A673 (cell line): ENCODE data around the gene CD300A.

ENCODE experiments used
- EZH2 ChIP-seq: fragments of 200-600 bp; sonication (generic); IDR thresholded peaks from 2 replicates; pipeline ENCODE4 v1.6.1; 2017; ENCODE audit warnings: borderline replicate concordance, low read depth, mild to moderate bottlenecking, mixed read lengths, antibody characterized with exemption, low read length; ENCODE audit not compliant: poor library complexity, severe bottlenecking
- TF ChIP-seq, protein P1 (sequence below): fragments of 300-800, 200-600 bp; sonication (generic); conservative IDR thresholded peaks from 2 replicates; pipeline ENCODE4 v1.5.1; 2017; ENCODE audit warnings: low read depth, mild to moderate bottlenecking, antibody characterized with exemption, low read length, moderate library complexity, mixed read lengths

DNA sequence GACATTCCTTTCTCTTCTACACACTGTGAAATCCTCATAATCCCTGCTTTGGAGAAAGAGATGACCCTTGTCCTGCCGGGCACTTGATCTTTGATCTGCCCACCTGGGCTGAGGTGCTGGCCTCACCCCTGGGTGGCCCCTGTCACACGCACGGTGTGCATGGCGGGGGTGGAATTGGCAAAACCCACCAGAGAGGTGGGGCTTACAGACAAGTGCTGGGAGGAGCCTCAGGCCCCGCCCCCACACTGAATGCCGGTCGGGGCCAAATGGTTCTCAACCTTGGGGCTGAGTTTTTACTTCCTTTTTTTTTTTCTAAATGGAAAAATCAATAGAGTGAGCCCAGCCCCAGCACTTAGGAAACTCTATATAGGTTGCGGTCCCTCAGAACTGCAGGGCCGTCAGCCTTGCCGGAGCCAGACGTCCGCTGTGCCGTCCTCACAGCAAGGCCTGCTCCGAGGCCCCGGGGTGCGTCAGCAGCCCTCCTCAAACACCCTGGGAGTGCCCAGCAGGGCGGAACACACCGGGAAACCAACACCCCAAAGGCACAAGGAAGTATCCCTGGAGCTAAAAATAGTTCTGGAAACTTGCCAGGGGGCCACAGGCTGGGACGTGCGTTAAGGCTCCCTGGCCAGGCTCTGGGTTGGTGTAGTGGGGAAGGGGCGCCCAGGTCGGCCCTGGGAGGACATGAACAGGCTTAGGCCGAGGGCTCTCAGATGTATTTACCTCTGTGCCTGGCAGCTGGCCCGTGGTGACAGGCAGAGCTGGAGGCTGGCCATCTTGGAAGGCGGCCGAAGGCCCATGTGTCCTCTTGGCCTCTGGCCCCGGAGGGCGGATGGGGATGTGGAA, 23.5 kb upstream of the CD300A start:
- TF ChIP-seq, protein P1, sequence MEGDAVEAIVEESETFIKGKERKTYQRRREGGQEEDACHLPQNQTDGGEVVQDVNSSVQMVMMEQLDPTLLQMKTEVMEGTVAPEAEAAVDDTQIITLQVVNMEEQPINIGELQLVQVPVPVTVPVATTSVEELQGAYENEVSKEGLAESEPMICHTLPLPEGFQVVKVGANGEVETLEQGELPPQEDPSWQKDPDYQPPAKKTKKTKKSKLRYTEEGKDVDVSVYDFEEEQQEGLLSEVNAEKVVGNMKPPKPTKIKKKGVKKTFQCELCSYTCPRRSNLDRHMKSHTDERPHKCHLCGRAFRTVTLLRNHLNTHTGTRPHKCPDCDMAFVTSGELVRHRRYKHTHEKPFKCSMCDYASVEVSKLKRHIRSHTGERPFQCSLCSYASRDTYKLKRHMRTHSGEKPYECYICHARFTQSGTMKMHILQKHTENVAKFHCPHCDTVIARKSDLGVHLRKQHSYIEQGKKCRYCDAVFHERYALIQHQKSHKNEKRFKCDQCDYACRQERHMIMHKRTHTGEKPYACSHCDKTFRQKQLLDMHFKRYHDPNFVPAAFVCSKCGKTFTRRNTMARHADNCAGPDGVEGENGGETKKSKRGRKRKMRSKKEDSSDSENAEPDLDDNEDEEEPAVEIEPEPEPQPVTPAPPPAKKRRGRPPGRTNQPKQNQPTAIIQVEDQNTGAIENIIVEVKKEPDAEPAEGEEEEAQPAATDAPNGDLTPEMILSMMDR: no peak
- no peak for TF ChIP-seq EZH2
